Activated CD8-positive, alpha-beta memory T cell treated with anti-CD3 and anti-CD28 coated beads, Interleukin-2, amount 10 ng/mL, durations not matched to agents 7 days and 5 days (primary cell): ENCODE data around the gene MAP4K2. TPM values are rescaled to one million over a fixed set of nuclear protein-coding genes. Genes with fewer than 3 reads are reported as not detected.
A peak's percentile ranks its signal among the peaks of the same experiment; 100 is the strongest.

Experiments used
- ATAC-seq: fragments of 150-1000 bp; cut with Tn5 transposase; one replicate; pipeline ENCODE4 v1.10.0; 2021; ENCODE audit warnings: moderate library complexity
- CTCF ChIA-PET: fragments of 350-600 bp; sonication (Branson Sonifier 250); formaldehyde crosslinking; loops from one replicate; lab custom pipeline; 2021; ENCODE audit warnings: antibody characterized with exemption; lab: Charles Lee
- DNase-seq: peaks from one replicate; pipeline ENCODE4 v3.0.0-alpha.2; 2020
- H3K27ac Mint-ChIP-seq: one replicate; pipeline ENCODE4 v1.8.0; 2021; ENCODE audit warnings: mild to moderate bottlenecking, mixed read lengths
- H3K27me3 Mint-ChIP-seq: one replicate; pipeline ENCODE4 v1.8.0; 2021; ENCODE audit warnings: mixed read lengths
- H3K36me3 Mint-ChIP-seq: one replicate; pipeline ENCODE4 v1.8.0; 2021; ENCODE audit warnings: mild to moderate bottlenecking, mixed read lengths
- H3K4me1 Mint-ChIP-seq: one replicate; pipeline ENCODE4 v1.8.0; 2021; ENCODE audit warnings: mixed read lengths
- H3K4me3 Mint-ChIP-seq: one replicate; pipeline ENCODE4 v1.8.0; 2021; ENCODE audit warnings: mild to moderate bottlenecking, moderate library complexity, mixed read lengths
- H3K9me3 Mint-ChIP-seq: one replicate; pipeline ENCODE4 v1.8.0; 2022; ENCODE audit warnings: low read depth, mixed read lengths
- total RNA-seq, 2 experiments: library from RNA; stranded (reverse); gene quantifications; one replicate each; pipeline ENCODE4 v1.2.3, GENCODE V29; 2021

The MAP4K2 gene
- total RNA-seq, 2 experiments from 2014 or later, result 61.1 to 65.0 TPM

DNA sequence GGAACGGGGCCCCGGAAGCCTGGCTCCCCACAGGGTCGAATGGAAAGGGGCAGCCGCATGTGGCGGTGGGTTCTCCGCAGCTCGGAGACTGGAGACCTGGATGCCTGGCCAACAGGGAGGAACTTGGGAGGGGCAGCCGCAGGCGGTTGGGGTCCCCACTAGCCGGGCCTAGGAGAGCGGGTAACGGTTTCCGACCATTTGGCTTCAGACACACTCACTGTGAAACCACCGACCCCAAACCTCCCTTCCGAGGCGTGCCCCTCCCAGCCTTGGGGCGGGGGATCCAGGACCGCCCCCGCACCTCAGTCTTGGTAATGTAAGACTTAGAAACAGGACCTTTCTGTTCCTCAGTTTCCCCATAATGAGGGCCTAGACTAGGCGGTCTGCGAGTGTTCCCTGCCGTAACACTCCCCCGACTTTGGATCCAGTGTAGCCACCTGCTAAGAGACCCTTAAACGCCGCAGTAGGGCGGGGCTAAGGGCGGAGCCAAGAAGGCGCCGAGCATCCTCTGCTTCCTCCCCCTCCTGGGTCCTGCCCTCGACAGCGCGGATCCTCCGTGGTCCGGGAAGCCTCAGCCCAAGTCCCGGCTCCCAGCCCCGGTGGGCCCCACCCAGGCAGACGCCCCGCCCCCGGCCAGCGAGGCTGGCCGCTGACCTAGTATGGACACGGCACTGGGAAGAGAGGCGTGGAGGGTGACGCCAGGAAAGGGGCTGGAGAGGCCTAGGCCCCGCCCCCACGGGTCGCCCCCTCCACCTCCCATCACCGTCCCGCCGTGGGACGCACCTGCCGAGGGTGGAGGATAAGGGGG, 57.3 kb downstream of the MAP4K2 start:
- peak; percentile 50 for ATAC-seq
- peaks cover 5% of the 10 kb centered on the region for H3K36me3 Mint-ChIP-seq
- CTCF ChIA-PET, result interaction anchor here (1.3 to 12.7 kb wide), 6 partner anchors 11 to 414 kb away, joined by 4 to 294 read pairs (median 22); partner anchors contain the start of genes ARL2, PYGM and SF1
- H3K9me3 Mint-ChIP-seq, result no peaks in the 10 kb centered on the region
- H3K27me3 Mint-ChIP-seq, result no peaks in the 10 kb centered on the region
- H3K27ac Mint-ChIP-seq, result peak overlapping the region; percentile 95
- H3K4me1 Mint-ChIP-seq, result peaks cover 30% of the 10 kb centered on the region
- DNase-seq, result peak; percentile 94
- peak overlapping the region; percentile 80 for H3K4me3 Mint-ChIP-seq

DNA sequence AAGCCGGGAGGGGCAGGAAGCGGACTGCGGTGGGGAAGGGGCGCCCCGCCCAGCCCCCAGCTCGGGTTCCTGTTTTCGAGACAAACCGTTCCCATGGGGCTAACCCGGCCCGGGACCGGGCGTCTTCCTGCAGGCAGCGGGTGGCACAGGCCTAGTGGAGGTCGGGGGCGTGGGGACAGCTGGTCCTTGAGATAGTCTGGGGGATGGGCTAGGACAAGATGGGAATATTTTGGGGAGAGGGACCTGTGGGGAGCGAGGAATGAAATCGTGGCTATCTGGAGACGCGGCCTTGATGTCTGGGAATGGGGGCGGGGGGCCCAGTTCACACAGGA, 57.9 kb downstream of the MAP4K2 start:
- Mint-ChIP-seq H3K36me3 (peaks cover 5% of the 10 kb centered on the region), H3K4me3 (peak overlapping the region; percentile 80), H3K9me3 (no peaks in the 10 kb centered on the region), H3K4me1 (peaks cover 28% of the 10 kb centered on the region), H3K27ac (peak overlapping the region; percentile 95), H3K27me3 (no peaks in the 10 kb centered on the region)
- ATAC-seq, result peak; percentile 18
- peak; percentile 93 for DNase-seq
- CTCF ChIA-PET, result interaction anchor here (0.7 to 12.7 kb wide), 8 partner anchors 21 to 414 kb away, joined by 3 to 294 read pairs (median 4); partner anchors contain the start of genes ARL2, PYGM and SF1

GRCh38 chr11:64744544-64745188, 58.3 kb downstream of the MAP4K2 start:
- Mint-ChIP-seq H3K4me3 (peak overlapping the region; percentile 83), H3K4me1 (peaks cover 28% of the 10 kb centered on the region), H3K36me3 (peaks cover 5% of the 10 kb centered on the region), H3K27me3 (no peaks in the 10 kb centered on the region), H3K27ac (peak overlapping the region; percentile 95), H3K9me3 (no peaks in the 10 kb centered on the region)
- CTCF ChIA-PET, result interaction anchor here (0.7 to 12.7 kb wide), 16 partner anchors 8 to 413 kb away, joined by 3 to 294 read pairs (median 5); partner anchors contain the start of genes ARL2, PYGM and SF1
- DNase-seq, result no peak
- no peak for ATAC-seq

DNA sequence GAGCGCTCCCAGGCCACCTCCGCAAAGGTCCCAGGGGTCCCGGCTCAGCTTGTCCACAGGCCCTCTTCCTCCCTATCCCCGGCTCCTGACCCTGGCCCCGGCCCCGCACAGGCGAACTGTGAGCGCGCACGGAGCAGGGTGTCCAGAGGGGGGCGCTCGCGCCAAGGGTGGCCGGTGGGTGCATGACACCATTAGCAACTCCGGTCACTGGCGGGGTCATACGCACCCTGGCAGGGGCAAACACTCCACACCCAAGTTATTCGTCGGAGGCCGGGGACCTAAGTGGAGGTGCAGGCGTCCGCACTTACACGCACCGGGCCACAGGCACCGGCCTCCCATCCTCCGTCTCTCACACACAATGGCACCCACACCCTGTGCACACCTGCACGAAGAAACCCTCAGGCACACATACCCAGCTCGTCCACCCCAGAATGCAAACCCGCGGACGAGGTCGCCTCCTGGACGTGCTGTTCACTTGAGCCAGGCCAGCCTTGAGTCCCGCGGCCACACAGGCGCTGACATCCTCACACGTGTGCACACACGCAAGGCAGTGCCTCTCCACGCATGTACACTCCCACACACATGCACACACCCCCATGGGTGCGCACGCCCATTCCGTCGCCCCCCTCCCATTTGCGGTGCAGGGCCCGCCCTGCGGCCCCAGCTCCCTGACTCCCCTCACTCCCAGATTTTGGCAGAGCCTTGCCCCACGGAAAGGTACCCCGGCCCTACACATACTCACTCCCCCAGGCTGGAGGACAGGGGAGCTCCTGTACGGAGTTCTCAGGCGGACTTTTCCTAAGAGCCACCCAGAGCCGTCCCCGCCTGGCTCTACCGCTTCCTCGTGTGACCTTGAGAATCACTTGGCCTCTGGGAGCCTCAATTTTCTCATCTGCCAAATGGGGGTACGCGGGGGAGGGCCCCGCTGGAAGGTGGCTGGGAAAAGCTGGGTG, 59.1 kb downstream of the MAP4K2 start, which contains the start of gene RASGRP2:
RASGRP2 (minus strand) TSS at position 552 of the 953 bp plus-strand sequence. CDS start 1,276 bp downstream, outside the sequence.
- peak; percentile 50 for ATAC-seq
- Mint-ChIP-seq H3K4me1 (peaks cover 28% of the 10 kb centered on the region), H3K36me3 (peaks cover 10% of the 10 kb centered on the region), H3K9me3 (no peaks in the 10 kb centered on the region), H3K4me3 (peak within 1 kb of the TSS; percentile 83), H3K27ac (peak within 1 kb of the TSS; percentile 95), H3K27me3 (no peaks in the 10 kb centered on the region)
- CTCF ChIA-PET, result interaction anchor here (0.5 to 12.7 kb wide), 27 partner anchors 8 to 1026 kb away, joined by 3 to 294 read pairs (median 4); partner anchors contain the start of genes ARL2, MAP4K2, MEN1 and PYGM
- DNase-seq, result peak; percentile 94

DNA sequence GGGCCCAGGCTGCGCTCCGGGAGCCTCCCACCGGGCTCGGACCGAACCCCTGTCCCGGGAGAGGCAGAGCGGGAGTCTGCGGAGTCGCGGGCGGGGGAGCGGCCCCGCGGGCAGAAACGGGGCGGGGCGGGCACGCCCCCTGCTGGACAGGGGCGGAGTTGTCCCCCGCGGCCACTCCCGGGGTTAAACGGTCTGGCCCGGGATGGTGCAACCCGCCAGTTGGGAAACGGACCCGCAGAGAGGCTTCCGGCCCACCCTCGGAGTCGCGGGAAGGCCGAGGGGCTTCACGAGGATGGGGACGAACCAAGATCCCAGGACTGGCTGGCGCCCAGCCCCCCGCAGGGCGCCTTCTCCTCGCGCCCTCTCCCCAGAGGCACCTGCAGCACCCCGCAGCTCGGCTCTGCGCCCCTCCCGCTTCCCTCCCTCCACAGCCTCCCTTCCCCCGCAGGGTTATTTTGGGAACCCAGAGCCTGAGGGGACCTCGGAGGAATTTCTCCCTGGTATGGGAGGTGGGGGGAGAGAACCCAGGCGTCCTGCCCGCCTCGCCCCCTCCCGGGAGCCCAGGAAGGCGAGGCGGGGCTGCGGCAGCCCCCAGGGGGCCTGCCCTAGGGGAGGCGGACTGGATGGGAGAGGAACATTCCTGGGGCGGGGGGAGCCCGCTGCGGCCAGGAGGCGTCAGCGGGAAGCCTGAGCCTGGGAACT, 60.0 kb downstream of the MAP4K2 start:
- Mint-ChIP-seq H3K9me3 (no peaks in the 10 kb centered on the region), H3K36me3 (peaks cover 10% of the 10 kb centered on the region), H3K4me1 (peaks cover 26% of the 10 kb centered on the region), H3K27me3 (no peaks in the 10 kb centered on the region), H3K4me3 (peak overlapping the region; percentile 83), H3K27ac (no peak overlapping the region)
- DNase-seq (peak; percentile 80), ATAC-seq (peak; percentile 25)
- CTCF ChIA-PET, result interaction anchor here (0.5 to 12.7 kb wide), 25 partner anchors 9 to 1027 kb away, joined by 3 to 294 read pairs (median 5); partner anchors contain the start of genes CDC42BPG, MAP4K2, MEN1 and PYGM

- Mint-ChIP-seq H3K9me3 (no peaks in the 10 kb centered on the region), H3K36me3 (peaks cover 10% of the 10 kb centered on the region), H3K4me3 (peak overlapping the region; percentile 67), H3K27me3 (no peaks in the 10 kb centered on the region), H3K27ac (no peak overlapping the region), H3K4me1 (peaks cover 26% of the 10 kb centered on the region)
- ATAC-seq (peak; percentile 0), DNase-seq (peak; percentile 59)
- CTCF ChIA-PET, result interaction anchor here (0.6 to 12.7 kb wide), 21 partner anchors 9 to 523 kb away, joined by 3 to 294 read pairs (median 5); partner anchors contain the start of genes CDC42BPG, MEN1, PYGM and SF1
Measured at GRCh38 chr11:64742087-64742888, 60.7 kb downstream of the MAP4K2 start.

GRCh38 chr11:64741375-64742086, 61.5 kb downstream of the MAP4K2 start:
- DNase-seq (no peak), ATAC-seq (no peak)
- Mint-ChIP-seq H3K4me3 (no peak overlapping the region), H3K36me3 (peaks cover 13% of the 10 kb centered on the region), H3K27ac (no peak overlapping the region), H3K4me1 (peaks cover 24% of the 10 kb centered on the region), H3K9me3 (no peaks in the 10 kb centered on the region), H3K27me3 (no peaks in the 10 kb centered on the region)
- CTCF ChIA-PET, result interaction anchor here (1.8 to 12.7 kb wide), 6 partner anchors 11 to 293 kb away, joined by 7 to 294 read pairs (median 9); partner anchors contain the start of genes CDC42BPG and PYGM

DNA sequence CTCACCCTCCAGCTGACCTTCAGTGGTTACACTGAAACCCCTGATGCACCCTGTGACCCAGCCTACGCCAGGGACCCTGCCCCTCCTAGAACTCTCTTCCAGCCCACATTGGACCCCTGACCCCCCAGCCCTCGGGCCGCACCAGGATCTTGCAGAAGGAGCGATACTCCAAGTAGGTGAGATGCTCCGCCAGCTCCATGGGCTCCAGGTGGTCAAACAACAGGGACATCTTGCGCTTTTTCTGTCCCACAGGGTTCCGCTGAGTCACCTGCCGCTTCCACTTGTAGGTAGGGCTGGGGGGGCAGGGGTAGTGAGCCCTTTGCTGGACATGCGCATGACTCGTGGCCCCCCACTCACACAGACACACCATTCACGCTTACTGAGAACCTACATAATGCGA, 63.1 kb downstream of the MAP4K2 start:
- H3K27ac Mint-ChIP-seq, result no peak overlapping the region
- no peak overlapping the region for H3K4me3 Mint-ChIP-seq
- CTCF ChIA-PET, result interaction anchor here (1.0 to 12.7 kb wide), 2 partner anchors 26 to 51 kb away, joined by 3 to 294 read pairs; partner anchors contain the start of gene PYGM
- peaks cover 19% of the 10 kb centered on the region for H3K4me1 Mint-ChIP-seq
- DNase-seq (no peak), ATAC-seq (no peak)
- H3K27me3 Mint-ChIP-seq, result no peaks in the 10 kb centered on the region
- H3K9me3 Mint-ChIP-seq, result no peaks in the 10 kb centered on the region
- H3K36me3 Mint-ChIP-seq, result peaks cover 16% of the 10 kb centered on the region

GRCh38 chr11:64736654-64737053, 66.4 kb downstream of the MAP4K2 start:
- Mint-ChIP-seq H3K27ac (no peak overlapping the region), H3K36me3 (peaks cover 20% of the 10 kb centered on the region), H3K4me3 (no peak overlapping the region), H3K9me3 (no peaks in the 10 kb centered on the region), H3K27me3 (no peaks in the 10 kb centered on the region), H3K4me1 (peaks cover 7% of the 10 kb centered on the region)
- CTCF ChIA-PET, result interaction anchor here (0.9 to 12.7 kb wide), 2 partner anchors 29 to 48 kb away, joined by 4 to 294 read pairs; partner anchors contain the start of gene PYGM
- DNase-seq (no peak), ATAC-seq (no peak)

DNA sequence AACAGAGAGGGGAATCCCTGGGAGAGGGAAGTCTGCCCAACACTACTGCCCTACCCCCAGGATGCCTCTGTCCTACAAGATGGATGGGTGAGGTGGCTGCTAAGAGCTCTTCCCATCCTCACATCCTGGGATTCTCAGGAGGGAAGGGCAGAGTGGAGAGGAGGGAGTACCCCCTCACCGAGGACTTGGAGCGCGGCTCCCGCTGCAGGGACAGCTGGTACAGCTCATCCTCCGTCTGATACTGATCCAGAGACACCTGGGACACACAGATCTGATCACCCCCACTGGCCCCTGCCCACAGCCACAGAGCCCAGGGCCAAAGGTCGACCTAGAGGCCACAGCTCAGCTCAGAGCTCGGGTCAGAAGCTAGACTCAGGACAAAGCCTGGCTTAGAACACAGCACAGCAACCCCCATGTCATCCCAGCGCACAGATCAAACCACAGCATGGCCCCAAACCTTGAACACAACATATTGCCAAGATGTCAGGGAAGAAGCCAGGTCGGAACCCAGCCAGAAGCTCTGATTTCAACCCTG, 67.2 kb downstream of the MAP4K2 start:
- peaks cover 21% of the 10 kb centered on the region for H3K36me3 Mint-ChIP-seq
- H3K4me3 Mint-ChIP-seq, result no peak overlapping the region
- ATAC-seq (no peak), DNase-seq (no peak)
- H3K9me3 Mint-ChIP-seq, result no peaks in the 10 kb centered on the region
- no peak overlapping the region for H3K27ac Mint-ChIP-seq
- CTCF ChIA-PET, result interaction anchor here (0.8 to 2.7 kb wide), 3 partner anchors 47 to 86 kb away, joined by 3 to 9 read pairs (median 4); no protein-coding TSS in a partner anchor
- H3K4me1 Mint-ChIP-seq, result peaks cover 5% of the 10 kb centered on the region
- H3K27me3 Mint-ChIP-seq, result no peaks in the 10 kb centered on the region
